Neural cell (in vitro differentiated cells): Measurements from ENCODE around the gene TTC9B. TPM values are rescaled to one million over a fixed set of nuclear protein-coding genes. Genes with fewer than 3 reads are reported as not detected.

Experiments
- H2AFZ ChIP-seq: fragments of 200-600, 300-800 bp; sonication (generic), shearing (Covaris generic); 2 replicates; pipeline ENCODE4 v1.6.0; 2014; ENCODE audit warnings: low read depth, mild to moderate bottlenecking, antibody characterized with exemption, low read length, moderate library complexity
- H3F3A ChIP-seq: fragments of 200-600 bp; shearing (Covaris generic); 2 replicates; pipeline ENCODE4 v1.6.1; 2016; ENCODE audit warnings: mild to moderate bottlenecking, moderate library complexity, mixed read lengths, antibody characterized with exemption, low read length; ENCODE audit not compliant: insufficient read depth, poor library complexity, severe bottlenecking
- H3K27ac ChIP-seq: fragments of 200-600, 300-800 bp; sonication (generic), shearing (Covaris generic); 2 replicates; pipeline ENCODE4 v1.5.1; 2014; ENCODE audit warnings: mild to moderate bottlenecking, low read length, moderate library complexity
- H3K27me3 ChIP-seq: fragments of 300-800, 200-600 bp; sonication (generic), shearing (Covaris generic); 2 replicates; pipeline ENCODE4 v1.6.0; 2014; ENCODE audit warnings: mild to moderate bottlenecking, low read depth, low read length, moderate library complexity; ENCODE audit not compliant: insufficient read depth
- H3K36me3 ChIP-seq: fragments of 300-800, 200-600 bp; sonication (generic), shearing (Covaris generic); 2 replicates; pipeline ENCODE4 v1.5.1; 2014; ENCODE audit warnings: mild to moderate bottlenecking, antibody characterized with exemption, low read length, moderate library complexity; ENCODE audit not compliant: insufficient read depth
- H3K4me2 ChIP-seq: fragments of 300-800, 200-600 bp; sonication (generic), shearing (Covaris generic); 2 replicates; pipeline ENCODE4 v1.6.0; 2014; ENCODE audit warnings: mild to moderate bottlenecking, low read length
- H3K4me3 ChIP-seq: fragments of 300-800, 200-600 bp; sonication (generic), shearing (Covaris generic); 2 replicates; pipeline ENCODE4 v1.5.1; 2014; ENCODE audit warnings: mild to moderate bottlenecking, low read length, moderate library complexity
- H3K79me2 ChIP-seq: fragments of 200-600 bp; shearing (Covaris generic); replicated peaks from 2 replicates; pipeline ENCODE4 v1.6.0; 2014; ENCODE audit warnings: mild to moderate bottlenecking, low read length, moderate library complexity; ENCODE audit not compliant: insufficient read depth
- H3K9ac ChIP-seq: fragments of 300-800, 200-600 bp; sonication (generic), shearing (Covaris generic); 2 replicates; pipeline ENCODE4 v1.6.1; 2016; ENCODE audit warnings: mild to moderate bottlenecking, low read length, mixed read lengths
- H3K9me2 ChIP-seq: fragments of 200-600 bp; shearing (Covaris generic); 2 replicates; pipeline ENCODE4 v1.6.1; 2016; ENCODE audit warnings: mild to moderate bottlenecking, low read length, mixed read lengths; ENCODE audit not compliant: insufficient read depth
- H3K9me3 ChIP-seq: fragments of 200-600, 300-800 bp; sonication (generic), shearing (Covaris generic); 2 replicates; pipeline ENCODE4 v1.6.1; 2016; ENCODE audit warnings: mild to moderate bottlenecking, mixed run types, low read length, moderate library complexity, mixed read lengths
- H4K20me1 ChIP-seq: fragments of 200-600 bp; shearing (Covaris generic); 2 replicates; pipeline ENCODE4 v1.6.1; 2016; ENCODE audit warnings: mild to moderate bottlenecking, mixed run types; ENCODE audit not compliant: insufficient read depth
- EP300 ChIP-seq: fragments of 450-650 bp; conservative IDR thresholded peaks from 2 replicates; pipeline ENCODE4 v1.6.1; 2014; ENCODE audit warnings: antibody characterized with exemption, mild to moderate bottlenecking, moderate library complexity; ENCODE audit not compliant: poor library complexity, severe bottlenecking
- EZH2 ChIP-seq: fragments of 200-600, 300-800 bp; shearing (Covaris generic), sonication (generic); IDR thresholded peaks from 2 replicates; pipeline ENCODE4 v1.6.1; 2014; ENCODE audit warnings: antibody characterized with exemption, low read length, borderline replicate concordance, mild to moderate bottlenecking; ENCODE audit not compliant: insufficient read depth, poor library complexity, severe bottlenecking
- MXI1 ChIP-seq: fragments of 450-650 bp; conservative IDR thresholded peaks from 2 replicates; pipeline ENCODE4 v1.6.1; 2014; ENCODE audit warnings: antibody characterized with exemption, mild to moderate bottlenecking; ENCODE audit not compliant: poor library complexity, severe bottlenecking
- POLR2AphosphoS5 ChIP-seq: IDR thresholded peaks from 2 replicates; pipeline ENCODE4 v1.6.1; 2012
- RAD21 ChIP-seq: fragments of 450-650 bp; conservative IDR thresholded peaks from 2 replicates; pipeline ENCODE4 v1.6.1; 2014; ENCODE audit warnings: antibody characterized with exemption, mild to moderate bottlenecking, moderate library complexity
- SMC3 ChIP-seq: fragments of 450-650 bp; conservative IDR thresholded peaks from 2 replicates; pipeline ENCODE4 v1.6.1; 2014; ENCODE audit warnings: antibody characterized with exemption, mild to moderate bottlenecking, moderate library complexity; ENCODE audit not compliant: poor library complexity
- TAF1 ChIP-seq: IDR thresholded peaks from 2 replicates; pipeline ENCODE4 v1.6.1; 2012; ENCODE audit warnings: low read depth
- polyA plus RNA-seq: library from polyadenylated mRNA; depleted of rRNA; stranded (reverse); fragments of >200 nt; gene quantifications from 2 replicates; pipeline ENCODE4 v1.2.3, GENCODE V29; 2014
- TF ChIP-seq, protein P1 (sequence below): fragments of 450-650 bp; IDR thresholded peaks from 2 replicates; pipeline ENCODE4 v1.5.1; 2014; ENCODE audit warnings: antibody characterized with exemption, mild to moderate bottlenecking, moderate library complexity; ENCODE audit not compliant: poor library complexity, severe bottlenecking
- TF ChIP-seq, protein P2 (sequence below): IDR thresholded peaks from 2 replicates; pipeline ENCODE4 v1.6.1; 2012; ENCODE audit warnings: borderline replicate concordance

Gene TTC9B
- polyA plus RNA-seq, 1 donor from 2014 or later = 111 TPM

- Histone ChIP-seq H3K27me3 (peaks cover 9% of the 10 kb centered on the region), H3K79me2 (no peaks in the 10 kb centered on the region), H2AFZ (no peak overlapping the region), H3K9me3 (no peaks in the 10 kb centered on the region), H3K4me2 (no peak overlapping the region), H3K9me2 (no peaks in the 10 kb centered on the region), H4K20me1 (no peaks in the 10 kb centered on the region), H3K27ac (no peak overlapping the region), H3K9ac (no peak overlapping the region), H3F3A (no peaks in the 10 kb centered on the region), H3K4me3 (no peak overlapping the region), H3K36me3 (no peaks in the 10 kb centered on the region)
- TF ChIP-seq SMC3 (no peak), POLR2AphosphoS5 (no peak), TAF1 (no peak), MXI1 (no peak), EZH2 (no peak)
- TF ChIP-seq, protein P1, sequence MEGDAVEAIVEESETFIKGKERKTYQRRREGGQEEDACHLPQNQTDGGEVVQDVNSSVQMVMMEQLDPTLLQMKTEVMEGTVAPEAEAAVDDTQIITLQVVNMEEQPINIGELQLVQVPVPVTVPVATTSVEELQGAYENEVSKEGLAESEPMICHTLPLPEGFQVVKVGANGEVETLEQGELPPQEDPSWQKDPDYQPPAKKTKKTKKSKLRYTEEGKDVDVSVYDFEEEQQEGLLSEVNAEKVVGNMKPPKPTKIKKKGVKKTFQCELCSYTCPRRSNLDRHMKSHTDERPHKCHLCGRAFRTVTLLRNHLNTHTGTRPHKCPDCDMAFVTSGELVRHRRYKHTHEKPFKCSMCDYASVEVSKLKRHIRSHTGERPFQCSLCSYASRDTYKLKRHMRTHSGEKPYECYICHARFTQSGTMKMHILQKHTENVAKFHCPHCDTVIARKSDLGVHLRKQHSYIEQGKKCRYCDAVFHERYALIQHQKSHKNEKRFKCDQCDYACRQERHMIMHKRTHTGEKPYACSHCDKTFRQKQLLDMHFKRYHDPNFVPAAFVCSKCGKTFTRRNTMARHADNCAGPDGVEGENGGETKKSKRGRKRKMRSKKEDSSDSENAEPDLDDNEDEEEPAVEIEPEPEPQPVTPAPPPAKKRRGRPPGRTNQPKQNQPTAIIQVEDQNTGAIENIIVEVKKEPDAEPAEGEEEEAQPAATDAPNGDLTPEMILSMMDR = no peak
Observed at GRCh38 chr19:40213251-40213829, 4.8 kb downstream of the TTC9B start.

GRCh38 chr19:40210889-40211288 lies 7.3 kb downstream of the TTC9B start:
- H3K9me3 ChIP-seq = no peaks in the 10 kb centered on the region
- H3K79me2 ChIP-seq = no peaks in the 10 kb centered on the region
- H3K27me3 ChIP-seq = no peaks in the 10 kb centered on the region
- no peaks in the 10 kb centered on the region for H4K20me1 ChIP-seq
- no peak for TF ChIP-seq EP300
- no peak for TF ChIP-seq SMC3
- TF ChIP-seq, protein P1 = no peak
- no peak for TF ChIP-seq POLR2AphosphoS5
- no peak for TF ChIP-seq RAD21
- TF ChIP-seq, protein P2, sequence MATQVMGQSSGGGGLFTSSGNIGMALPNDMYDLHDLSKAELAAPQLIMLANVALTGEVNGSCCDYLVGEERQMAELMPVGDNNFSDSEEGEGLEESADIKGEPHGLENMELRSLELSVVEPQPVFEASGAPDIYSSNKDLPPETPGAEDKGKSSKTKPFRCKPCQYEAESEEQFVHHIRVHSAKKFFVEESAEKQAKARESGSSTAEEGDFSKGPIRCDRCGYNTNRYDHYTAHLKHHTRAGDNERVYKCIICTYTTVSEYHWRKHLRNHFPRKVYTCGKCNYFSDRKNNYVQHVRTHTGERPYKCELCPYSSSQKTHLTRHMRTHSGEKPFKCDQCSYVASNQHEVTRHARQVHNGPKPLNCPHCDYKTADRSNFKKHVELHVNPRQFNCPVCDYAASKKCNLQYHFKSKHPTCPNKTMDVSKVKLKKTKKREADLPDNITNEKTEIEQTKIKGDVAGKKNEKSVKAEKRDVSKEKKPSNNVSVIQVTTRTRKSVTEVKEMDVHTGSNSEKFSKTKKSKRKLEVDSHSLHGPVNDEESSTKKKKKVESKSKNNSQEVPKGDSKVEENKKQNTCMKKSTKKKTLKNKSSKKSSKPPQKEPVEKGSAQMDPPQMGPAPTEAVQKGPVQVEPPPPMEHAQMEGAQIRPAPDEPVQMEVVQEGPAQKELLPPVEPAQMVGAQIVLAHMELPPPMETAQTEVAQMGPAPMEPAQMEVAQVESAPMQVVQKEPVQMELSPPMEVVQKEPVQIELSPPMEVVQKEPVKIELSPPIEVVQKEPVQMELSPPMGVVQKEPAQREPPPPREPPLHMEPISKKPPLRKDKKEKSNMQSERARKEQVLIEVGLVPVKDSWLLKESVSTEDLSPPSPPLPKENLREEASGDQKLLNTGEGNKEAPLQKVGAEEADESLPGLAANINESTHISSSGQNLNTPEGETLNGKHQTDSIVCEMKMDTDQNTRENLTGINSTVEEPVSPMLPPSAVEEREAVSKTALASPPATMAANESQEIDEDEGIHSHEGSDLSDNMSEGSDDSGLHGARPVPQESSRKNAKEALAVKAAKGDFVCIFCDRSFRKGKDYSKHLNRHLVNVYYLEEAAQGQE = no peak
- TF ChIP-seq TAF1 = no peak
- TF ChIP-seq MXI1 = no peak
- no peak for TF ChIP-seq EZH2
- H3K36me3 ChIP-seq = no peaks in the 10 kb centered on the region
- no peak overlapping the region for H3K27ac ChIP-seq
- H3K9me2 ChIP-seq = no peaks in the 10 kb centered on the region
- no peak overlapping the region for H3K9ac ChIP-seq
- H3K4me3 ChIP-seq = no peak overlapping the region
- H2AFZ ChIP-seq = no peak overlapping the region
- H3K4me2 ChIP-seq = no peak overlapping the region
- no peaks in the 10 kb centered on the region for H3F3A ChIP-seq
